Renal cortex interstitium (tissue), 11 donors: ENCODE measurements around the gene ST3GAL4. TPM values are rescaled to one million over a fixed set of nuclear protein-coding genes. Genes with fewer than 3 reads are reported as not detected.
"Not testable (repeated sequence)": the region's sequence is repeated elsewhere in the genome, so short reads cannot be mapped to it uniquely, and the experiment has no call there.

Source experiments
- DNase-seq, 11 donors: peaks; one replicate each; pipeline ENCODE4 v3.0.0-alpha.2; 2013; ENCODE audit warnings: low read depth in 9 of 11, low spot score in 4 of 11; ENCODE audit errors: extremely low read depth in 1 of 11
- polyA plus RNA-seq, 3 donors: library from polyadenylated mRNA; unstranded; fragments of 120-200 nt; gene quantifications; one replicate each; pipeline ENCODE4 v1.2.1, GENCODE V29; 2013; ENCODE audit not compliant: insufficient read length in 3 of 3

Gene ST3GAL4
- polyA plus RNA-seq, 3 donors, result 17.1 to 23.6 (median 17.2) TPM

GRCh38 chr11:126373389-126374066 is 18.0 kb downstream of the ST3GAL4 start:
- not testable (repeated sequence) for DNase-seq

- DNase-seq, result not testable (repeated sequence)
Measured at GRCh38 chr11:126374562-126375300, 19.2 kb downstream of the ST3GAL4 start.

- DNase-seq, result no peak
Measured at GRCh38 chr11:126375726-126376125, 20.2 kb downstream of the ST3GAL4 start.

- no peak for DNase-seq
Measured at GRCh38 chr11:126378763-126379162, 23.3 kb downstream of the ST3GAL4 start.

- no peak for DNase-seq
Measured at GRCh38 chr11:126380909-126381308, 25.4 kb downstream of the ST3GAL4 start.

- not testable (repeated sequence) for DNase-seq
Measured at GRCh38 chr11:126381960-126382359, 26.5 kb downstream of the ST3GAL4 start.

- not testable (repeated sequence) for DNase-seq
Measured at GRCh38 chr11:126382641-126383040, 27.2 kb downstream of the ST3GAL4 start.

- no peak for DNase-seq
Measured at GRCh38 chr11:126383339-126384335, 28.2 kb downstream of the ST3GAL4 start.

- DNase-seq, result no peak
Measured at GRCh38 chr11:126384449-126385070, 29.1 kb downstream of the ST3GAL4 start.

GRCh38 chr11:126385991-126386728 is 30.7 kb downstream of the ST3GAL4 start:
- no peak for DNase-seq

GRCh38 chr11:126386729-126387071 is 31.2 kb downstream of the ST3GAL4 start:
- not testable (repeated sequence) for DNase-seq

- no peak for DNase-seq
Measured at GRCh38 chr11:126387857-126388256, 32.4 kb downstream of the ST3GAL4 start.

- DNase-seq, result no peak
Measured at GRCh38 chr11:126390272-126390867, 34.9 kb downstream of the ST3GAL4 start.

GRCh38 chr11:126391286-126391954 is 35.9 kb downstream of the ST3GAL4 start:
- DNase-seq, result no peak

- DNase-seq, result no peak
Measured at GRCh38 chr11:126391970-126392632, 36.6 kb downstream of the ST3GAL4 start.

GRCh38 chr11:126392633-126393013 is 37.1 kb downstream of the ST3GAL4 start:
- DNase-seq, result peak in 3 of 11 donors; percentile 22 to 40 (median 30)

GRCh38 chr11:126393143-126393542 is 37.7 kb downstream of the ST3GAL4 start:
- DNase-seq, result no peak
